Measurements from ENCODE around the gene STON2. TPM values are rescaled to one million over a fixed set of nuclear protein-coding genes. Genes with fewer than 3 reads are reported as not detected.

Gene STON2
- total RNA-seq, 2 donors from 2014 or later = 0.10 to 0.12 TPM

DNA sequence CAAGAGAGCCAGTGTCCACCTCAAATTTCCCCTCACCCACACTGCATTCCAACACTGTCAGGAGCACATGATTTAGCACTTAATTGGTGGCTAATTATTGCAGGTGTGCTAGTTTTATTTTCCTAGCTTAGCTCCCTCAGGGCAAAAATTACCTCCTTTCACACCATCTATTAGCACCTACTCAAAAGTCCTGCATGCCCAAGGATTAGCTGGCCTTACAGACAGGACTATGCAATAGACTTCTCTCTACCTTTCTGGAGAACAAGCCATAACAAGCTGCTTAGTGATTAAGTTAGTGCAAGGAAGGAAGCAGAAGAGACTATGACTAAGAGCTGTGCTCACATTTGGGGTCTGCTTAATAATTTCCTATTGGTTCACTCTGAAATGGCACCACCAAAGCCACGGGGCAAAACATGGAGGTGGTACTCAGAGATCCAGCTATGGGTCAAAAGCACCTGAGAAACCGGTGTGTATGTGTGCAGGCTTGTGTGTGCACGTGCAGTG is 69.5 kb downstream of the STON2 start:
- Mint-ChIP-seq H3K36me3 (ENCODE audit: insufficient read depth in 2 of 2) (no peaks in the 10 kb centered on the region), H3K9me3 (no peaks in the 10 kb centered on the region), H3K27me3 (ENCODE audit: low read depth) (no peaks in the 10 kb centered on the region), H3K4me1 (ENCODE audit: low read depth) (no peaks in the 10 kb centered on the region), H3K27ac (no peak overlapping the region), H3K4me3 (no peak overlapping the region)
- DNase-seq (no peak), ATAC-seq (replicated peaks in 1 of 2) (no peak)

DNA sequence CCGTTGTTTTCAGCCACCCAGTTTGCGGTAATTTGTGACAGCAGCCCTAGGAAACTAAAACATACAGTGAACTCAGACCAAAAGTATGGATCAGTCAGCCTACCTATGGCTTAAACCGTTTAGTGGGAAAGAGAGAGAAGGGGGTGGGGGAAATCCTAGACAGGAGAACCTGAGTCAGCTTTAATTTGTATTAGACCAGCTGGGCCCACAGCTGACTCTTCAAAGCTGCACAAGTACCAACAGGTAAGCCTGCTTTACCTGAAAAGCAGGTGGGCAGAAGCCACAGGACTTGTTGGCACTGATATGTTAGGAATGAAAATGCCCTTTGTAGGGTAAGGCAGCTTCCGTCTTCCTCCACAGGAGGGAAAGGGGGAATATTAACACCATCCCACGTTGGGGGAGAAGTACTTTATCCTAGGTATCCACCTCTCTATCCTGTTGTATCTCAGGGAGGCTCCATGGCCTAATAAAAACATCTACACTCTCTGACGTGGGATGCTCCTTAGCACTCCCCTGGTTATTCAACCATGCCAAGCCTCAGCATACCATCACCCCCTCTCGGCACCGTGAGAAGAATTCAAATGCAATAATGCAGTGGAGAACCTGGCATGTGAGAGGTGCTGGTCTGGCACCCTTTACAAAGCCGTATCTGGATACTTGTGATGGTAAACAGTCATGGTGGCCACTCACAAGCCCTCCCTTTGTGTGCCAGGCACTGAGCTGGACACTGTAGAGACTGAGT is 70.3 kb downstream of the STON2 start:
- no peaks in the 10 kb centered on the region for H3K36me3 Mint-ChIP-seq (ENCODE audit: insufficient read depth in 2 of 2)
- H3K9me3 Mint-ChIP-seq = no peaks in the 10 kb centered on the region
- no peaks in the 10 kb centered on the region for H3K4me1 Mint-ChIP-seq (ENCODE audit: low read depth)
- ATAC-seq (replicated peaks in 1 of 2) = no peak
- no peak for DNase-seq
- no peaks in the 10 kb centered on the region for H3K27me3 Mint-ChIP-seq (ENCODE audit: low read depth)
- H3K27ac Mint-ChIP-seq = no peak overlapping the region
- H3K4me3 Mint-ChIP-seq = no peak overlapping the region

DNA sequence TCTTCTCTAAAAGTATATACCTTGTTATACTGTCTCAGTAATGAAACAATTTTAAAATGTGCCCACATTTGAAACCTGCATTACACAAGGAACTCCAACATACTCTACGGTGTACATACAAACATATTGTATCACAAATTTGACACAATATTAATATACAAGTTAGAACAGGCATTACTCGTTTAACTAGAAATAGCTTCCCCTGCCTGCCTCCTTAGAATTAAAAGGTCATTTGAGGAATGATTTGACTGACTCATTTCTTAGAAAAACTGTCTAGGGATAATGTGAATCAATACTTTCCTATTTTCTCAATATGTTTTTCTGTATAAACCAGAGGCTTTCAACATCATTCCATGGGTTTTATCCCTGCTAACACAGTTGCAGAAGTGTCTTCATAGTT is 73.7 kb downstream of the STON2 start:
- no peaks in the 10 kb centered on the region for H3K36me3 Mint-ChIP-seq (ENCODE audit: insufficient read depth in 2 of 2)
- H3K9me3 Mint-ChIP-seq = no peaks in the 10 kb centered on the region
- no peak for ATAC-seq (replicated peaks in 1 of 2)
- H3K27ac Mint-ChIP-seq = no peak overlapping the region
- H3K4me1 Mint-ChIP-seq (ENCODE audit: low read depth) = no peaks in the 10 kb centered on the region
- DNase-seq = no peak
- H3K4me3 Mint-ChIP-seq = no peak overlapping the region
- peaks cover 7% of the 10 kb centered on the region for H3K27me3 Mint-ChIP-seq (ENCODE audit: low read depth)

DNA sequence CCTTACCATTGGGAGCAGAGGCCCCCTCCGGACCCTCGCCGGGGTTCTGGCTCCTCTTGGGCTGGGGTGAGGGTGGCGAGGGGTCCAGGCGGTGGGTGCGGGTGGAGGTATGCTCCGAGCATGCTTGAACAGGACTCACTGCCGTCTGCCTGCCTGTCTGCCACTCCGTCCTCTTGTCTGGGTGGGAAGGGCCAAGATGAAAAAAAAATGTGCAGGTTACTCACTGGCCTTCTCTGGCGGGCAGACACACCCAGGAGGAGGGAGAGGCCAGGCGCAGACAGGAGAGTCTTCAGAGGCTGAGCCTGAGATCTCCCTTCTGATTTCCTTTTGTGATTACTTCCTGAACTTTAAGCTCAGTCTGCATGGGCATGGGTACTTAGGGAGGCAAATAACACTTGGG is 76.1 kb downstream of the STON2 start:
- Mint-ChIP-seq H3K27me3 (ENCODE audit: low read depth) (peaks cover 7% of the 10 kb centered on the region), H3K27ac (no peak overlapping the region), H3K9me3 (no peaks in the 10 kb centered on the region), H3K4me1 (ENCODE audit: low read depth) (no peaks in the 10 kb centered on the region), H3K36me3 (ENCODE audit: insufficient read depth in 2 of 2) (no peaks in the 10 kb centered on the region), H3K4me3 (no peak overlapping the region)
- DNase-seq (no peak), ATAC-seq (replicated peaks in 1 of 2) (no peak)

DNA sequence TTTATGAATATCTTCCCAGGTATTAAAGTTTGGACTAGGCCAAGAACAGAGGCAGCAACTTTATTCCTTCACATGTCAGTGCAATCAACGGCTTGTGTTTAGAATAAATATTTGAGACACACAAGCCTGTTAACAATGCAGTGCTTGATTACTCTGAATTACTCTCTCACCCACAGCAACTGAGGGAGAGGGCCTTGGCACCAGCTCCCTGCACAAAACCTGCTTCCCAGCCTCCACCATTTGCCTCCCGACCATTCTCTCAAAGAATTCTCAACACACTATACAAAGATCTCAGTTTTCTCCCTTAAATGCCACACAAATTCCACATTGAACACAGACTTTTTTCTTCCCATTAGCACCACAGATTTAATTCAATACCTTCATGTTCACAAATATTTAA is 77.0 kb downstream of the STON2 start:
- Mint-ChIP-seq H3K4me3 (no peak overlapping the region), H3K36me3 (ENCODE audit: insufficient read depth in 2 of 2) (no peaks in the 10 kb centered on the region)
- ATAC-seq (replicated peaks in 1 of 2) = no peak

DNA sequence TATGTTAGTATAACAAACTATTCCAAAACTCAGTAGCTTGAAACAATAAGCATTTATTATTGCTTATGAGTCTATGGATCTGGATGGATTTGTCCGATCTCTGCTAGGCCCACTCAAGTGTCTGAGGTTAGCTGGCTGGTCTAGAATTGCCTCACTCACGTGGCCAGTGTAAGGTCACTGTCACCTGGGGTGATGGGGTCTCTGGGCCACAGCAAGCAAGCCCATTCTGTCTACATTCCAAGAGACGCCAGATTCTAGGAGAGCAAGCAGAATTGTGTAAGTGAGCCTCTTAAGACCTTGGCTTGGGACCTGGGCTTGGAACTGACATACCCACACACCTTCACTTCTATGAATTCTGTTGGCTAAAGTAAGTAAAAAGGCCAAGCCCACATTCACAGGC is 80.2 kb downstream of the STON2 start:
- Mint-ChIP-seq H3K27ac (no peak overlapping the region), H3K36me3 (ENCODE audit: insufficient read depth in 2 of 2) (no peaks in the 10 kb centered on the region), H3K4me1 (ENCODE audit: low read depth) (no peaks in the 10 kb centered on the region), H3K9me3 (no peaks in the 10 kb centered on the region), H3K4me3 (no peak overlapping the region), H3K27me3 (ENCODE audit: low read depth) (peaks cover 7% of the 10 kb centered on the region)
- ATAC-seq (replicated peaks in 1 of 2) (no peak), DNase-seq (no peak)

More for the DNA sequence above, 77.0 kb downstream of the STON2 start:
- DNase-seq = no peak
- H3K27me3 Mint-ChIP-seq (ENCODE audit: low read depth) = peaks cover 7% of the 10 kb centered on the region
- H3K4me1 Mint-ChIP-seq (ENCODE audit: low read depth) = no peaks in the 10 kb centered on the region
- no peak overlapping the region for H3K27ac Mint-ChIP-seq
- no peaks in the 10 kb centered on the region for H3K9me3 Mint-ChIP-seq

DNA sequence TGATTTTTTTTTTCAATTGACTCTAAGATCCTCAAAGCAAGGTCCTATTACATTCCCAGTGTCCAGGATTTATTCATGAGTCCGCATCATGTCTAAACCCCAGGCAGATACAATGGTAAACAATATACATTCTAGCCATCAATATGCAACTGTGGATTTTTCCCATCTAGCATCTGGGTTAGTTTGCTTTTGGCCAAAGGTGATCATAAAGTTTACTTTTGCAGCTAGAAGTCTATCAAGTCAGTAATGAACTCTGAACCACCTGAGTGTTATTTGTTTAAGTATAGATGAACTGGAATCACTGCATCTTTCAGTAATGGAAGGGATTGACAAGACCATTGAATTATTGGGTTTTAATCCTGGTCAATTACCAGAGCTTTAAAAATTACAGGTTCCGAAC is 80.8 kb downstream of the STON2 start:
- Mint-ChIP-seq H3K4me3 (no peak overlapping the region), H3K9me3 (no peaks in the 10 kb centered on the region), H3K27ac (no peak overlapping the region), H3K36me3 (ENCODE audit: insufficient read depth in 2 of 2) (no peaks in the 10 kb centered on the region), H3K4me1 (ENCODE audit: low read depth) (no peaks in the 10 kb centered on the region), H3K27me3 (ENCODE audit: low read depth) (peaks cover 7% of the 10 kb centered on the region)
- no peak for ATAC-seq (replicated peaks in 1 of 2)
- DNase-seq = no peak

DNA sequence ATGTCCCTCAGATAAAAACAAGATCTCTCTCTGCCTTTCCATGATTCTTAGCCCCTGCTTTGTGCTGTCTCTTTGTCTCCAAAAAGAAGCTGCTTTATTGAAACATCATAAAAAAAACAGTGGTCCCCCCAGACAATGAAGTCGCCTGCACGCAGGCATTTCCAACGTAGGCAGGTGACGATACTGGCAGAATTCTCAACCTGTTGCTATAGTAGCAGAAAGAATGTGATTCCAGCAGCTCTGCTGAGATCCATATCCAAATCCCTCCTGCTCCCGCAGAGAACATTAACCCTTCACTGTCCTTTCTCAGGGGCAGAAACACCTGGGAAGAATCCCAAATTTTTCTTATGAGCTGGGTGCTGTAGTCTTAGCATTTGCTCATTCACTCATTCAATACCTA is 84.8 kb downstream of the STON2 start:
- Mint-ChIP-seq H3K27me3 (ENCODE audit: low read depth) (no peaks in the 10 kb centered on the region), H3K27ac (no peak overlapping the region), H3K36me3 (ENCODE audit: insufficient read depth in 2 of 2) (no peaks in the 10 kb centered on the region), H3K4me3 (no peak overlapping the region), H3K9me3 (no peaks in the 10 kb centered on the region), H3K4me1 (ENCODE audit: low read depth) (no peaks in the 10 kb centered on the region)
- ATAC-seq (replicated peaks in 1 of 2) (no peak), DNase-seq (no peak)

DNA sequence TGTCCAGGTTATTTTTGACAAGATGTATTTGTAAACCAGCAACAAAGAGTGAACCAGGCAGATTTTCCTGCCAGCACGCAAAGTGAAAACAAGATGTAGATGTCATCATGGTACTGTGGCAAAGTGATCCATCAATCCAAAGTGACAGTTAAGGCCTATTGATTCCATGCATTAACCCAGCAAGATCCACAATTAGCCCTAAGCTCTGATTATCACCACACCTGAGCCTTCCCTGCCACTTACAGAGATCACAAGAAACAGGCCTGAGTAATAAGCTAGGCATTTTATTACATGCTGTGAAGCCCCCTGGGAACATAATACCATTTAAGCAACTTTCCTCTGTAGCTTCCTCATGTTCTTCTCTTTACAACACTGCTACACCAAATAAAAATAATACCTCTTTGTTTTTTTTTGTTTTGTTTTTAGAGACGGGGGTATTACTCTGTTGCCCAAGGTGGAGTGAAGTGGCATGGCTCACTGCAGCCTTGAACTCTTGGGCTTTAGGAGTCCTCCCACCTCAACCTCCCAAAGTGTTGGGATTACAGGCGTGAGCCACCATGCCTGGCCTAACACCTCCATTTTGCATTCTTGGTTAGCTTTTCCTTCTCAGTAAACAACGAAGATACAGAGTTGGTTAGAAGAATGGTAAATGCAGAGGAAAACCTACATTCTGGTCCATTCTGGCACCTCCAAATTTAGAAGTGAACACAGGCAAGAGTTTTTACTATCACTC is 85.5 kb downstream of the STON2 start:
- DNase-seq (no peak), ATAC-seq (replicated peaks in 1 of 2) (no peak)
- H3K27me3 Mint-ChIP-seq (ENCODE audit: low read depth) = no peaks in the 10 kb centered on the region
- H3K4me3 Mint-ChIP-seq = no peak overlapping the region
- no peak overlapping the region for H3K27ac Mint-ChIP-seq
- H3K4me1 Mint-ChIP-seq (ENCODE audit: low read depth) = no peaks in the 10 kb centered on the region
- no peaks in the 10 kb centered on the region for H3K9me3 Mint-ChIP-seq
- H3K36me3 Mint-ChIP-seq (ENCODE audit: insufficient read depth in 2 of 2) = no peaks in the 10 kb centered on the region

DNA sequence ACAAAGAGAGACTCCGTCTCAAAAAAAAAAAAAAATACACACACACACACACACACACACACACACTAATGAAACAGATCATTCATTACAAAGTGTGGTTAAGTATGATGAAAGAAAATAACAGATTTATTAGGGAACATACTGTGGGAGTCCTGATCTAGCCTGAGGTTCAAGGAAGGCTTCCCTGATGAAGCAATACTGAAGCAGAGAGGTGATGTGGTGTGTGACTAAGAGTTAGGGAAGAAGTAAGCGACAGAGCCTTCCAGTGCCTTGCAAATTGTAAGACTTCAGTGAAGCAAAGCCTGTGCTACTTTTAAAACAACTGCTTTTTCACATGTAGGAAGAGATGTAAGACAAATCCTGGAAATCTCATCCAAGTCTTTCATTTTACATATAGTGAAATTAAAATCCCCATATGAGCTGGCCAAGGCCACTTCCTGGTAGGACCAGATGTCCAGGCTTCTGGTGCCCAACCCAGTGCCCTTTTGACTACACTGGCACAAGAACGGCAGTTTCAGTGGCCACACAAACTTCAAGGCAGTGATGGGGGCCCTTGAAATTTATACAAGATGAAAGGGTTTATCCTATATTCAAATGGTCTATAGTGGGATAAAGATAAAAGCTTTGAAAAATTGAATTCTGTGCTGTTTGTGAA is 86.2 kb downstream of the STON2 start:
- Mint-ChIP-seq H3K27ac (no peak overlapping the region), H3K4me3 (no peak overlapping the region), H3K36me3 (ENCODE audit: insufficient read depth in 2 of 2) (no peaks in the 10 kb centered on the region), H3K27me3 (ENCODE audit: low read depth) (no peaks in the 10 kb centered on the region), H3K9me3 (no peaks in the 10 kb centered on the region), H3K4me1 (ENCODE audit: low read depth) (no peaks in the 10 kb centered on the region)
- DNase-seq (no peak), ATAC-seq (replicated peaks in 1 of 2) (no peak)

DNA sequence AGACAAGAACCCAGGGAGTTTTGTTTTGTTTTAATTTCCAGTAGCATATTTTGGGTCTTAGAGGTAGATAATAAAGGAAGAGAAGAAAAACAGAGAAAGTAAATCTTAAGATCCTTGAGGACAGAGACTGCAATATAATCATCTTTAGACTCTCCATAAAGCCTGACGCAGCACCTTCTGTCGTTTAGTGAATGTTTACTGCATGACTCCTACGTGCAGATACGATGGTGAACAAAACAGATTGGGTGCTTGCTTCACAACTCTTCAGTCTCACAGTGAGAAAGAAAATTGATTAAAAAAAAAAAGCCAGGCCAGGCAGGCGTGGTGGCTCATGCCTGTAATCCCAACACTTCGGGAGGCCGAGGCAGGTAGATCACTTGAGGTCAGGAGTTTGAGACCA is 86.9 kb downstream of the STON2 start:
- no peaks in the 10 kb centered on the region for H3K9me3 Mint-ChIP-seq
- no peak for ATAC-seq (replicated peaks in 1 of 2)
- H3K36me3 Mint-ChIP-seq (ENCODE audit: insufficient read depth in 2 of 2) = no peaks in the 10 kb centered on the region
- H3K27ac Mint-ChIP-seq = no peak overlapping the region
- no peak for DNase-seq
- H3K27me3 Mint-ChIP-seq (ENCODE audit: low read depth) = no peaks in the 10 kb centered on the region
- no peaks in the 10 kb centered on the region for H3K4me1 Mint-ChIP-seq (ENCODE audit: low read depth)
- no peak overlapping the region for H3K4me3 Mint-ChIP-seq

DNA sequence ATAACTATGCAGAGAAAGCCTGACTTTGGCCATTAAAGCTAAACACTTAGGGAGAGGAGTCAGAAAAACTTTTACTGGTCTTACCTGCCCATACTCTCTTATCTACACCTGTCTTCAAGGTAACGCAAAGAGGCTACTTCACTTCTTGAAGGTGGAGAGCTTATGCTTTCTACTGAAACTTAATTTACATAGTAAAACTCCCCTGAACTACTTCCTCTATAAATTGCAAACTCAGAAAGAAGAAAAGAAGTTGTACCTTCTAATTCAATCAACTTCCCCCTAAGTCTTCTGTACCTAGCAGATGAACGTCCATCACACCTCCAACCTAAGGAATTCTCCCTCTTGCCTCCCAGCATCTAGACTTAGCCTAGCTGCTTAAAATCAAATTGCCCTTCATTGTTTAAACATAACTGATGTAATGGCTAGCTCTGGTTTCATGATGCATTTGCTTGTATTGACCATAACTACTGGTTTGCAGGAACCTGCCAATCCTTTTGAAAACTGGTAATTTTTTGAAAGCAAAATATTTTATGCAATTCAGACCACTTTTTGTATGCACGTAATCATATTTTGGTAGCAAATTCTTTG is 87.7 kb downstream of the STON2 start:
- DNase-seq = no peak
- Mint-ChIP-seq H3K27ac (no peak overlapping the region), H3K36me3 (ENCODE audit: insufficient read depth in 2 of 2) (no peaks in the 10 kb centered on the region), H3K4me3 (no peak overlapping the region), H3K27me3 (ENCODE audit: low read depth) (no peaks in the 10 kb centered on the region), H3K9me3 (no peaks in the 10 kb centered on the region), H3K4me1 (ENCODE audit: low read depth) (no peaks in the 10 kb centered on the region)
- ATAC-seq (replicated peaks in 1 of 2) = no peak

DNA sequence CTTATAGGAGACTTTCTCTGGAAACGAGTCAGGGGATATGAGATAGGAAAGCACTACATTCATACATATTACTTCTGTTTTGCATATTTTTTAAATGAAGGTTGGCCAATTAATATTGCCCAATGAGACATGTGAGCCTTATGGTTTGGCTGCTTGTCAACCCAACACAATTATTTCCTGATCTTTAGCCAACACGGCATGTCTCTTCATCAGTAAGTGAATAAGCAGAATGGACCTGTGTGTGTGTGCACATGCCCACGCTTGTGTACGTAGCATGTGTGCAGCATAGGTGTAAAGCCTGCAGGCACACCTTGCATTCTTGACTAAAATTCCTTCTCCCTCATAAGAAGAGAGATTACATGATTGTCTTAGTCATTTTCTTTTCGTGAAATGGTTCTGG is 88.3 kb downstream of the STON2 start:
- DNase-seq = no peak
- Mint-ChIP-seq H3K4me3 (no peak overlapping the region), H3K9me3 (no peaks in the 10 kb centered on the region), H3K36me3 (ENCODE audit: insufficient read depth in 2 of 2) (no peaks in the 10 kb centered on the region), H3K27ac (no peak overlapping the region), H3K4me1 (ENCODE audit: low read depth) (no peaks in the 10 kb centered on the region), H3K27me3 (ENCODE audit: low read depth) (no peaks in the 10 kb centered on the region)
- ATAC-seq (replicated peaks in 1 of 2) = no peak
